GM18519 (cell line): ENCODE measurements around the gene SNTA1.
"Not testable (repeated sequence)": the region's sequence is repeated elsewhere in the genome, so short reads cannot be mapped to it uniquely, and the experiment has no call there.

Experiments
- ATAC-seq: cut with Tn5 transposase; IDR thresholded peaks from one replicate; pipeline ENCODE4 v1.9.1; 2021; ENCODE audit warnings: mild to moderate bottlenecking, moderate library complexity; ENCODE audit not compliant: unreplicated experiment, low FRiP score

Gene SNTA1

DNA sequence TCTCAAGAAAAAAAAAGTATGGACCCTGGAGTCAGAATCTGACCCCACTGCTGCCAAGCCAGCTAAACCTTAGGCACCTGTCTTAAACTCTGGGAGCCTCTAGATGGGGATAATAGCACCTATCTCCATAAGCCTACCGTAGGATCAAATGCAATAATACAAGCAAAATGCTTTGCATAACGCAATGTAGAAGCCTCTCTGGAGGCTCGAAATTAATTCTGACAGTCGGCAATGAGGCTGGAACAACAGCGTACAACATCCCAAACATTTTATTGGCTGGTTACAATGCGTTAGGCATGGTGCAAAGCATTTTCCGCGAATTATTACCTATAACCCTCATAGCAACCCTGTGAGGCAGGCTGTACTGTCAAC, 42.8 kb downstream of the SNTA1 start:
- no peak for ATAC-seq

GRCh38 chr20:33399924-33400323, 43.6 kb downstream of the SNTA1 start:
- ATAC-seq, result no peak

GRCh38 chr20:33394718-33395117, 48.8 kb downstream of the SNTA1 start:
- ATAC-seq, result no peak

DNA sequence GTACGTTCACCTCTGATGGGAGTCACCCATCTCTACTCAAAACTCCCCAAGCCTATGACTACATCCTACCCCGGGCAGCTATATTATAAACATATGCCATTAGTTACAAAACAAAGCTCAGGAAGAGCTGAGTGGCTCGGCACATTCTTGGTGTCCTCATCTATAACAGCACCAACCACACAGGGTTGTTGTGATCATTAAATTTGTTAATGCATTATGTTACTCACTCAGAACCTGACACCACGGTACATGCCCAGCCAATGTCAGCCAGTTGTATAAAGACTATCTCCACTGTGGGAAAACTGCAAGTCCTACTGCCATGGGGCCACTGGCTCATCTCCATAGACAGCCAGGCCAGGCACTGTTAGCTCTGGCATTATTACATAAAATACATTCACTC, 50.0 kb downstream of the SNTA1 start:
- no peak for ATAC-seq

GRCh38 chr20:33391722-33392415, 51.7 kb downstream of the SNTA1 start:
- ATAC-seq, result no peak

- ATAC-seq, result not testable (repeated sequence)
Observed at GRCh38 chr20:33389326-33389725, 54.2 kb downstream of the SNTA1 start.

DNA sequence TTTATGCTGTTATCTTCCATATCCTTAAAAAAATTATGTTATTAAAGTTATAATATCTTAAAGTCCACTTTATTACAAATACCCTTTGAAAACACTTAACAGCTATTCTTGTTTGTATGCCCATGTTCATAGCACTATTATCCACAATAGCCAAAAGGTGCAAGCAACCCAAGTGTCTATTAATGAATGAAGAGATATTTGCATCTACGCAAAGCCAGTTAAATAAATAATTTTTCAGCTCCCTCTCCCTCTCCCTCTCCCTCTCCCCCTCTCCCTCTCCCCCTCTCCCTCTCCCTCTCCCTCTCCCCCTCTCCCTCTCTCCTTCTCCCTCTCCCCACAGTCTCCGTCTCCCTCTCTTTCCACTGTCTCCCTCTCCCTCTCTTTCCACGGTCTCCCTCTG, 55.3 kb downstream of the SNTA1 start:
- ATAC-seq, result no peak

DNA sequence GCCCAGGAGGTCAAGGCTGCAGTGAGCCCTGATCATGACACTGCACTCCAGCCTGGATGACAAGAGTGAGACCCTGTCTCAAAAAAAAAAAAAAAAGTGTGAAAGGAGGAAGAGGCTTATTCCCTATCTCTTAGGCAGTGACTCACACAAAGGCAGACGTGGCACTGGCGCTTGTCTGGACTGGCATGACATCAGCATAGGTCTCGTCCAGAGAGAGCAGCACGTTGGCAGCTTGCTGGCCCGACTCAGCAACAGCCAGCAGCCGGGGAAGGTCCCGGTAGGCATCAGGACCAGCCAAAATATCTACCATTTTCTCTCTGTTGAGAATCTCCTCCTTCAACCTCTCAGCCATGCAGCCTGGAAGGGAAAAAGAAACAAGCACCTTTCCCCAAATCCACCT, 56.4 kb downstream of the SNTA1 start:
- no peak for ATAC-seq

- ATAC-seq, result no peak
Observed at GRCh38 chr20:33386673-33387072, 56.9 kb downstream of the SNTA1 start.

GRCh38 chr20:33377366-33377765, 66.2 kb downstream of the SNTA1 start:
- no peak for ATAC-seq

DNA sequence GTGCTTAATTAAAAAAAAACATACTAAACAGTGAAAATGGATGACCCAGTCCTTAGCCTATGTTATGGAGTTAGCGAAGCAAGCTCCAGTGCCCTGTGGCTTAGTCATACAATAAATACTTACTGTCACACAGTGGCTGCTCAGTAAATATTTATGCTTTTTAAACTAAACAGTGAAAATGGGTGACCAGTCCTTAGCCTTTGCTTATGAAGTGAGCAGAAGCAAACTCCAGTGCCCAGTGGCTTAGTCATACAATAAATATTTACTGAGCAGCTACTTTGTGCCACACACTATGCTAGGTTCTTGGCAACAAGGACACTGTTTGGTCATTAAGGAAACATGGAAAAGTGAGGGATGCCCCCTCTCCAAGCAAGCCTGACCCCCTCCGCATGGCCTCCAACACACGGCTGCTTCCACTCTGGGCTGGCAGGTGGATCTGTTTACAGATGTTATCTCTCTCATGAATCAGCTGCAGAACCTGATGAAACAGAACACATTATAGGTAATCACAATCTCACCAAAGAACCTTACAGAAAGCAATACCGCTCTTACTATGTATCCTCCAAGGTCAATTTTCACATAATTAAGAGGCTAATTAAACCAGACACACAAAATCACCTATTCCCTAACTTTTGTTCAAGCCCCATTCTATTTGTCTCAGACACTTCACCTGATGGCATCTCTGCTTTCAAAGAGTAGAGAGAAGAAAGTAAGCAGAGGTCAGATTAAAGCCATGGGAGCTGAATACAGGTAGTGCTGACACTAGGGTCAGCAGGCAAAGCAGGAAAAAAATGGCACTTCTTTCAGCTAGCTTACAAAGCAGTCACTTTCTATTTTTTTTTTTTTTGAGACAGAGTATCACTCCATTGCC, 69.6 kb downstream of the SNTA1 start:
- ATAC-seq, result no peak

- no peak for ATAC-seq
Observed at GRCh38 chr20:33372993-33373441, 70.5 kb downstream of the SNTA1 start.

DNA sequence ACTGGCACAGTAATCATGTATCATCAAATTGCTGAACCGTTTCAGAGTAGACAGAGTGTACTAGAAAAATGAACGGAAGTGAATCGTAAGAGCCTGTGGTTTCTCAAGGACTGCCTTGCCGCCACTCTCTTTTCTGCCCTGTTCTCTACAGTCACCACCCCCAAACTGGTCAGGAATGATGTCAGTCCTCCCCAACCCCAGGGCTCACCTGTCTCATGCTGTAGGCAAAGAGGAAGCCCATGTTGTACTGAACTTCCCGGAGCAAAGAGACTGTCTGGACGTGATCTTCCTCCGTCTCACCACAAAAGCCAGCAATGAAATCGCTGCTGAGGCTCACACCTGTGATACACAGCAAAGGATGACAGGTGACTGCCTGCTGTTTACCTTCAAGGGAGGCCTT, 73.3 kb downstream of the SNTA1 start:
- no peak for ATAC-seq

GRCh38 chr20:33362898-33363297, 80.7 kb downstream of the SNTA1 start:
- no peak for ATAC-seq

DNA sequence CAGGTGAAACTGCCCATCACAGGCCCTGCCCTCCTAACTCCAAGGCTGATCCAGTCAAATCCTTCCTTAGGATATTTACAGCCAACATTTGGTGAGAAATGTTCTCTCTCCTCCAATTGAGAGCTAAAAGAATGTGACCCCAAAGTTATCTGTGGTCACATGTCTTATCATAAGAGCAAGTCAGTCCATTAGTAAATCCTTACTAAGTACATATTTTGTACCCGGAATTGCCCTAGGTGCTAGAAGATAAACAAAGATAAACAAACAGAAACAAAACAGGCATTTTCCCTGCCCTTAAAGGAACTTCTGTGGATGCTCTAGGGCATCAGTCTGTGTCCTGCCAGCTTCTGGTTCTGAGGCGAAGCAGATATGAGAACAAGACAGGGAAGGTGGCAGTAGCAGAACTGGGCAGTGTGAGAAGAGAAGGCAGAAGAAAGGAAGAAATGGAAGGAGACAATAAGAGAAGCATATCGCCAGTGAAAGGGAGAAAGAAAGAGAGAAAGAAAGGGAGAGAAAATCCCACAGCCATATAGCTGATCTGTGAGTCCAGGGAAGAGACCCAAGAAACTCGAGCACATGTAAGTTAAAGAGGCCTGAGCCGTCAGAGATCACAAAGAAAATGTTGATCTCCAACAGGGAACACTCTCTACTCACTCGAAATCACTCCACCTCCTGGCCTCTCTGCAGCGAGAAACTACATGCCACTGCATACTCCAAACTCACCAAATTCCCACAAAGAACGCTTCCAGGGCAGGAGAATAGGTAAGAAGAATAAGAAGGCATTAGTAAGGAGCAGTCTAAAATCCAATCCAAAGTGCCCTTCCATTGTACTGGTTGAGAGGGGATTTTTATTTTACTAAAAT, 83.9 kb downstream of the SNTA1 start:
- ATAC-seq, result no peak
